BJ (cell line): ENCODE results near the gene TNS4. TPM values are rescaled to one million over a fixed set of nuclear protein-coding genes. Genes with fewer than 3 reads are reported as not detected.

ENCODE experiments used
- CTCF ChIA-PET: fragments of 350-600 bp; formaldehyde crosslinking; extraction: SDS; loops from one replicate; lab custom pipeline; 2021; ENCODE audit warnings: antibody characterized with exemption, inconsistent platforms; lab: Yijun Ruan, JAX
- POLR2A ChIA-PET: fragments of 300-600 bp; sonication (Branson Sonifier 250); formaldehyde crosslinking; extraction: SDS; loops from one replicate; lab custom pipeline; 2021; ENCODE audit warnings: antibody characterized with exemption; lab: Charles Lee
- DNase-seq: peaks from one replicate; pipeline ENCODE4 v3.0.0-alpha.2; 2011; ENCODE audit warnings: low read depth
- H3K27me3 ChIP-seq: 2 replicates; pipeline ENCODE4 v1.6.0; 2011; ENCODE audit warnings: low read length; ENCODE audit not compliant: control insufficient read depth, insufficient read depth
- H3K36me3 ChIP-seq: 2 replicates; pipeline ENCODE4 v1.5.1; 2011; ENCODE audit warnings: low read length; ENCODE audit not compliant: control insufficient read depth, insufficient read depth
- H3K4me3 ChIP-seq: 2 replicates; pipeline ENCODE4 v1.5.1; 2011; ENCODE audit warnings: low read depth, mild to moderate bottlenecking, control low read depth, low read length
- polyA plus RNA-seq: library from polyadenylated mRNA; depleted of rRNA; stranded (reverse); fragments of >200 nt; gene quantifications from 2 replicates; pipeline ENCODE4 v1.2.3, GENCODE V29; 2011
- TF ChIP-seq, protein P1 (sequence below): IDR thresholded peaks from 2 replicates; pipeline ENCODE4 v1.5.1; 2011; ENCODE audit warnings: low read depth, mild to moderate bottlenecking, control low read depth, inconsistent platforms, low read length, moderate library complexity; ENCODE audit not compliant: insufficient read depth

The TNS4 gene
- polyA plus RNA-seq, 1 experiment, result 0.40 TPM

DNA sequence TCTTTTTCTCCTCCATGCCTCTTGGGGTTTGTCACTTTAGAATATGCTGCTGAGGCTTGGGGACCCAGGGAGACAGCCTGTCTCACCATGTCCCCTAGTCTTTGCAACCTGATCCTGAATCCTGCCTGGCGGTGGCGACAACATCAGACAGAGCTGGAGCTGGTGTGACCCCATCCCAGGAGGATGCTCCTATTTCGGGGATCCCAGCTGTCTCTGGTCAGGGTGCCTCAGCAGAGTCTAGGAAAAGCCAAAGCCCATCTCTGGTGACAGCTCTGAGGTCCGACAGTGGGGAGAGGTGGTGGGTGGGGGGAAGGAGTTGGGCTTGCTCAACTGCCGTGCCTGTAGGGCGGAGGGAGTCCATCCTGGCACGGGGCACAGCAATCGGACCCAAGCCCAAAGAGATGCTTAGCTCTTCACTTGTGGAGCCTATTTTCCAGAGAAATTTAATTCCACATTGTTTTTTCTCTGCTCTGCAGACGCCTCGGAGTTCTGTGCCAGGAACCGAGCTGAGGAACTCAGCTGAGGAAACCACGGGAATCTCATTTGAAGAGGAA lies 10.3 kb upstream of the TNS4 start:
- ChIA-PET CTCF (interaction anchor here (1.3 to 1.4 kb wide), 2 partner anchors 14 to 21 kb away, joined by 3 to 6 read pairs; no protein-coding TSS in a partner anchor), POLR2A (interaction anchor here (0.6 kb wide), 1 partner anchor 17 kb away, joined by 3 read pairs; no protein-coding TSS in a partner anchor)
- Histone ChIP-seq H3K4me3 (no peak overlapping the region), H3K36me3 (no peaks in the 10 kb centered on the region), H3K27me3 (no peaks in the 10 kb centered on the region)
- TF ChIP-seq, protein P1, sequence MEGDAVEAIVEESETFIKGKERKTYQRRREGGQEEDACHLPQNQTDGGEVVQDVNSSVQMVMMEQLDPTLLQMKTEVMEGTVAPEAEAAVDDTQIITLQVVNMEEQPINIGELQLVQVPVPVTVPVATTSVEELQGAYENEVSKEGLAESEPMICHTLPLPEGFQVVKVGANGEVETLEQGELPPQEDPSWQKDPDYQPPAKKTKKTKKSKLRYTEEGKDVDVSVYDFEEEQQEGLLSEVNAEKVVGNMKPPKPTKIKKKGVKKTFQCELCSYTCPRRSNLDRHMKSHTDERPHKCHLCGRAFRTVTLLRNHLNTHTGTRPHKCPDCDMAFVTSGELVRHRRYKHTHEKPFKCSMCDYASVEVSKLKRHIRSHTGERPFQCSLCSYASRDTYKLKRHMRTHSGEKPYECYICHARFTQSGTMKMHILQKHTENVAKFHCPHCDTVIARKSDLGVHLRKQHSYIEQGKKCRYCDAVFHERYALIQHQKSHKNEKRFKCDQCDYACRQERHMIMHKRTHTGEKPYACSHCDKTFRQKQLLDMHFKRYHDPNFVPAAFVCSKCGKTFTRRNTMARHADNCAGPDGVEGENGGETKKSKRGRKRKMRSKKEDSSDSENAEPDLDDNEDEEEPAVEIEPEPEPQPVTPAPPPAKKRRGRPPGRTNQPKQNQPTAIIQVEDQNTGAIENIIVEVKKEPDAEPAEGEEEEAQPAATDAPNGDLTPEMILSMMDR, result no peak
- no peak for DNase-seq

DNA sequence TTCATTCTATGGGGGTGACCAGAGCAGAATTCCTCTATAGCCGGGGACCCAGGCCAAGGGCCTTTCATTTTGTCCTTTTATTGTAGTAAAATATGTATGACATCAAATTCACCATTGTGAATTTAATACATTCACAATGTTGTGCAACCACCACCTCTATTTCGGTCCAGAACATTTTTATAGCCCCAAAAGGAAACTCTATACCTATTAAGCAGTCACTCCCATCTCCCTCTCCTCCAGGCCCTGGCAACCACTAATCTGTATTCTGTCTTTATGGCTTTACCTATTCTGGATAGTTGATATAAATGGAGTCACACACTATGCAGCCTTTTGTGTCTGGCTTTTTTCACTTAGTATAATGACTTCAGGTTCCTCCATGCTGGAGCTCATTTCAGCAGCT lies 9.7 kb upstream of the TNS4 start:
- CTCF ChIA-PET, result interaction anchor here (0.5 to 1.4 kb wide), 2 partner anchors 22 to 56 kb away, joined by 3 to 6 read pairs; no protein-coding TSS in a partner anchor
- Histone ChIP-seq H3K27me3 (no peaks in the 10 kb centered on the region), H3K4me3 (no peak overlapping the region), H3K36me3 (no peaks in the 10 kb centered on the region)
- POLR2A ChIA-PET, result no interaction called here
- DNase-seq, result no peak
- TF ChIP-seq, protein P1, result no peak

DNA sequence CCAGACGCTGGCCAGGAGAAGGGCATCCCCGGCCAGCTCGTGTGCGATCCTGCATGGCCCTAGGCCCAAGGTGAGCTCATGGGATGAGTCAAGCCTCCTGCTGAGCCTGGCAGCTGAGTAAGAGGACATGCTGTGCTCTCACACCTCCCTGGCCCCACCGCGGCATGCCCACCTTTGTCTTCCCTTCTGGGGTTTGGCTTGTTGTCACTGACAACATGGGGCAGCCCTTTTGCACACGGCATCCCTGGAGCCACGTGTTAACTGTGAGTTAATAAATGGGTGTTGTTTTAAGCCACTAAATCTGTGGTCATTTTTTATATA lies 8.9 kb upstream of the TNS4 start:
- Histone ChIP-seq H3K4me3 (no peak overlapping the region), H3K27me3 (no peaks in the 10 kb centered on the region), H3K36me3 (no peaks in the 10 kb centered on the region)
- ChIA-PET CTCF (interaction anchor here (0.7 kb wide), 1 partner anchor 11 kb away, joined by 3 read pairs; no protein-coding TSS in a partner anchor), POLR2A (no interaction called here)
- DNase-seq, result no peak
- TF ChIP-seq, protein P1, result no peak

DNA sequence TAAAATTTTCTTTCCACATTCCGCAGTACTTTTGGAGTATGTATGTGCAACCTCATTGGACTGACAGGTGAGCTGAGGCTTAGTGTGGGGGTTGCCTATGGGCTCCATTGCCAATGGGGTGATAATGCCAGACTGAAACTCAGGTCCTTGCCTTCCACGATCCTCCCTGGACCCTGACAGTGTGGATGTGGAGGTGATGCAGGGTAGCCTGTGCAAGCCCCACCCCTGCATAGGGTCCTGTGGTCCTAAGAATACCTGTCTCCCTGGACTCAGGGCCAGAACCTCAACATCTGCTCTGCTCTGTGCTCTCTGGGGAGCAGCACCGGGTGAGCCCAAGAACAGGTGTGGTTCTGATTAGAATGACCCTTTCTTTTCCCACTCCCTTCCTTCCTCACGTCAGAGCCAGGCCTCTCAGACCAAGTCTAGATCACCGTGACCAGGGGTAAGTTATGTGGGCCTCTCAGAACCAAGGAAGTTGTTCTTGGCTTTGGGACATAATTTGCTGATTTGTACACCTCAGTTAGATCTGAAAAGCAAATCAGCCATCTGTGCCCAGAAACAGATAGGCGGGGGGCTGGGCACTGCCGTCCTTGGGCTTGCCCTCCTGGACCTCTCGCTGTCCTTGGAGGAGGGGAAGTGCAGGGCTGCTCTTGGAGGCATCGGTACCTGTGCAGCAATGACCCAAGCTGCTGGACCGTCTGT lies 8.4 kb upstream of the TNS4 start:
- POLR2A ChIA-PET, result no interaction called here
- no peak for DNase-seq
- Histone ChIP-seq H3K27me3 (no peaks in the 10 kb centered on the region), H3K36me3 (no peaks in the 10 kb centered on the region), H3K4me3 (no peak overlapping the region)
- TF ChIP-seq, protein P1, result no peak
- CTCF ChIA-PET, result no interaction called here

DNA sequence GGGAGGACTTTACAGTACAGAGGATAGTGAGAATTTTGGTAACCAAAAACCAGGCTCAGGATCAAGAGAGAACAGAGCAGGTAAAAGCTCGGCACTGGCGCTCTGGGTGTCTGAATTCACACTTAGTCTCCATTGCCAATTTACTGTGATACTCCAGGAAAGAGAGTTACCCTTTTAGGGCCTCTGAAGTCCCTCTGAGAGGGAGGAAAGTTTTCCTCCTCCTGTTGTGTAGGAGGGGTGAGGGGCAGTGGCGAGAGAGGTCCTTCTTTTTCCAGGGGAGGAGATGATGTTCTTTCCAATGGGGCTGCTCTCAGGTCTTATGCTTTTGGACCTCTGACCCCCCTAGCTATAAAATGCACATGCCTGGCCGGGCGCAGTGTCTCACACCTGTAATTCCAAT lies 5.4 kb upstream of the TNS4 start:
- Histone ChIP-seq H3K4me3 (no peak overlapping the region), H3K27me3 (no peaks in the 10 kb centered on the region), H3K36me3 (no peaks in the 10 kb centered on the region)
- CTCF ChIA-PET, result interaction anchor here (0.6 to 1.8 kb wide), 3 partner anchors 12 to 1455 kb away, joined by 3 to 8 read pairs (median 3); no protein-coding TSS in a partner anchor
- TF ChIP-seq, protein P1, result no peak
- POLR2A ChIA-PET, result no interaction called here
- DNase-seq, result no peak
